SJSA1 (cell line): ENCODE results near the gene KIAA1586. TPM values are rescaled to one million over a fixed set of nuclear protein-coding genes. Genes with fewer than 3 reads are reported as not detected.

Experiments used
- DNase-seq, 2 experiments: peaks; one replicate each; pipeline ENCODE4 v3.0.0-alpha.2; 2015 to 2020; ENCODE audit warnings: low spot score in 2 of 2, low read depth in 1 of 2
- H3K27ac ChIP-seq: fragments of 250-450 bp; sonication (Bioruptor Pico); 2 replicates; pipeline ENCODE4 v1.5.1; 2020; ENCODE audit warnings: mild to moderate bottlenecking, moderate library complexity
- H3K27me3 ChIP-seq: fragments of 250-450 bp; sonication (Bioruptor Pico); replicated peaks from 2 replicates; pipeline ENCODE4 v1.5.1; 2020; ENCODE audit warnings: mild to moderate bottlenecking, moderate library complexity
- H3K36me3 ChIP-seq: fragments of 250-450 bp; sonication (Bioruptor Pico); 2 replicates; pipeline ENCODE4 v1.5.1; 2020; ENCODE audit warnings: mild to moderate bottlenecking
- H3K4me1 ChIP-seq: fragments of 250-450 bp; sonication (Bioruptor Pico); replicated peaks from 2 replicates; pipeline ENCODE4 v1.6.1; 2021; ENCODE audit warnings: mild to moderate bottlenecking
- H3K4me3 ChIP-seq: fragments of 250-450 bp; sonication (Bioruptor Pico); 2 replicates; pipeline ENCODE4 v1.5.1; 2020; ENCODE audit warnings: mild to moderate bottlenecking
- H3K9me3 ChIP-seq: fragments of 250-450 bp; sonication (Bioruptor Pico); replicated peaks from 2 replicates; pipeline ENCODE4 v1.5.1; 2020; ENCODE audit warnings: mild to moderate bottlenecking
- total RNA-seq: library from RNA; depleted of rRNA; stranded (reverse); fragments of >200 nt; shearing (Covaris generic); gene quantifications from 2 replicates; pipeline ENCODE4 v1.2.3, GENCODE V29; 2014; rRNA removed

KIAA1586 gene
- total RNA-seq, 1 experiment from 2014 or later: 22.8 TPM

DNA sequence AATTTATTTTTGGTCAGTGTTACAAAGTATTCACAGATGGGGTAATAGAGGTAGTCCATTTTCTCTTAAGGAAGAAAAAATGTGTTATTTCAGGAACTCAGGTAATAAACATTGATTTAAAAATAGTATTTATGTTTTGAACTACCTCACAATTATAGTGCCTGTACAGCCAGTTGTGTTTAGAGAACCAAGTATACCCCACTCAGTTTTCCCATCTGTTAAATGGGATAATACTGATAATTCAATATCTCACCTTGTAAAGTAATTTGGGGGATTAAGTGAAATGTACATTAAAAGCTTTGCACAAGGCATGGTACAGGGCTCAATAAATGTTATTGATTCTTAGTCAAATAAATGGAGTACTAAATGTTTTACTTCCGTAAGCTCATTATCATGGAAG lies 48.2 kb downstream of the KIAA1586 start:
- H3K36me3 ChIP-seq: peaks cover 55% of the 10 kb centered on the region
- no peaks in the 10 kb centered on the region for H3K9me3 ChIP-seq
- H3K4me3 ChIP-seq: no peak overlapping the region
- H3K4me1 ChIP-seq: peaks cover 7% of the 10 kb centered on the region
- H3K27ac ChIP-seq: no peak overlapping the region
- DNase-seq: no peak
- no peaks in the 10 kb centered on the region for H3K27me3 ChIP-seq

DNA sequence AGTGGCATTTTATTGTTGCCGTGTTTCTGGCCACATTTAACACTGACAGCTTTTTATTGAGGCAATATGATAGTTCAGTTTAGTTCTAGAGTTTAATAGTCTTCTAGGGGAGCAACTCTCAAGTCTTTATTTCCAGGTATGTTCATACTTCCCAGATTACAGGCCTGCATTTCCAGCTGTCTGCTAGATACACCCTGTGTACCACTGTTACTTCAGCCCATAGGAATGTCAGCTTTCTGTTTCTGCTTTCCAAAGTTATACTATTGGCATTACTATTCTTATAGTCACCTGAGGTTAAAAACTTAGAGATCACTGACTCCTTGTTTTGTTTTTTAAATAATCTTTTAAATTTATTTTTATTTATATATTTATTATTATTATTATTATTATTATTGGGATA lies 51.1 kb downstream of the KIAA1586 start:
- Histone ChIP-seq H3K36me3 (peaks cover 72% of the 10 kb centered on the region), H3K27me3 (no peaks in the 10 kb centered on the region), H3K9me3 (no peaks in the 10 kb centered on the region), H3K4me3 (no peak overlapping the region), H3K27ac (no peak overlapping the region), H3K4me1 (no peaks in the 10 kb centered on the region)
- no peak for DNase-seq

DNA sequence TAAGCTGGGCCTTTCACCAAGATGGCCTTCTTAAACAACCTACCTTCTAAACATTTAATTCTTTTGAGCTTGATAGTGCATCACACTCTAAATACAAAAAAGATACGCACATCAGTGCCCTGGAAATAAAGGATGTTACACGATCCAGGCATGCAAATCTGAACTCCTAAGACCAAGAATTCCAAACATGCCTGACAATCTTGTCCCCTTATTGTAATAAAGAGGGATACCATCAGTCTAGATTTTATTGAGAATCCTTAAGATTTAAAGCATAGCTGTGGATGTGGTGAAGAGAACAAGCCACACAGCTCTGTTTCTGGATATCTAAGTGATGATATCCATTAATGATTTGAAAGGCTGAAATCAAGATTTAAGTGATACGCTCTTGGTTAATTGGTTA lies 56.5 kb downstream of the KIAA1586 start:
- no peaks in the 10 kb centered on the region for H3K9me3 ChIP-seq
- H3K36me3 ChIP-seq: peaks cover 82% of the 10 kb centered on the region
- no peak overlapping the region for H3K4me3 ChIP-seq
- no peaks in the 10 kb centered on the region for H3K4me1 ChIP-seq
- DNase-seq: no peak
- no peak overlapping the region for H3K27ac ChIP-seq
- H3K27me3 ChIP-seq: no peaks in the 10 kb centered on the region

DNA sequence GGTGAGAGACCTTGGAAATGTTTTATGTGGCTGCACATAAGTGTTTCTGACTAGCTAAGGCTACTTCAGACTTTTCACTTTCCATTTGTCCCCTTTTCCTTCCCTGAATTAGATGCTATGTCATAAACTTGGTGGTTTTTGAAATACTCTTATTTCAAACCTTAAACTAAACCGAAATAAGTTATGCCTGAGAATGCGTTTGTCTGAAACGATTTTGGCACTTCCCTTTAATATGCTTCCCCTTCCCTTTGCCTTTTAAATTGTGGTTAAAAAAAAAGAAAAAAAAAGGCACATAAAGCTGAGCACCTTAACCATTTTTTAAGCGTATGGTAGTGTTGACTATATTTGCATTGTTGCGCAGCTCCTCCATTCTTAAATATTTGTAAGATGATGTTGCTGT lies 57.8 kb downstream of the KIAA1586 start:
- Histone ChIP-seq H3K4me3 (no peak overlapping the region), H3K27ac (no peak overlapping the region), H3K27me3 (no peaks in the 10 kb centered on the region), H3K4me1 (no peaks in the 10 kb centered on the region), H3K9me3 (no peaks in the 10 kb centered on the region), H3K36me3 (peaks cover 69% of the 10 kb centered on the region)
- no peak for DNase-seq

Other genes starting within 250 kb of the KIAA1586 start
- gene BEND6, start 91.6 kb upstream of the KIAA1586 start, total RNA-seq: 7.0 and 11.9 TPM in 2 replicates
- 41.9 and 58.3 TPM in 2 replicates for gene ZNF451, start 43.5 kb downstream of the KIAA1586 start, total RNA-seq
- 22.7 and 32.8 TPM in 2 replicates for gene BAG2, start 125.6 kb downstream of the KIAA1586 start, total RNA-seq
- gene RAB23, start 175.6 kb downstream of the KIAA1586 start, total RNA-seq: 77.8 and 94.3 TPM in 2 replicates